Raji (cell line): ENCODE measurements around the gene EVI2A.
A peak's percentile ranks its signal among the peaks of the same experiment; 100 is the strongest.

Source experiments
- POLR2A ChIP-seq: IDR thresholded peaks from 2 replicates; pipeline ENCODE4 v1.6.1; 2011; ENCODE audit warnings: low read depth, low read length, control low read depth; ENCODE audit not compliant: insufficient read depth

Gene EVI2A

GRCh38 chr17:31318851-31319661 is 2.4 kb downstream of the EVI2A start:
- peak; percentile 43; the same call in 1 of the 2 replicates for TF ChIP-seq POLR2A

GRCh38 chr17:31318298-31318801 is 3.1 kb downstream of the EVI2A start:
- TF ChIP-seq POLR2A, result peak; percentile 74

GRCh38 chr17:31314782-31315100 is 6.7 kb downstream of the EVI2A start:
- TF ChIP-seq POLR2A, result no peak

GRCh38 chr17:31313982-31314781 is 7.2 kb downstream of the EVI2A start, which contains the start of gene EVI2B:
Gene EVI2B, minus strand, starts transcription at chr17:31314054. Its CDS starts 8,445 bp downstream, at chr17:31305609.
- peak; percentile 33; the same call in 1 of the 2 replicates for TF ChIP-seq POLR2A

- TF ChIP-seq POLR2A, result no peak
Measured at GRCh38 chr17:31311526-31311925, 9.9 kb downstream of the EVI2A start.

GRCh38 chr17:31310886-31311285 is 10.5 kb downstream of the EVI2A start:
- no peak for TF ChIP-seq POLR2A

GRCh38 chr17:31310260-31310659 is 11.2 kb downstream of the EVI2A start:
- TF ChIP-seq POLR2A, result peak; percentile 58

GRCh38 chr17:31309556-31309955 is 11.9 kb downstream of the EVI2A start:
- TF ChIP-seq POLR2A, result no peak

GRCh38 chr17:31308372-31309334 is 12.8 kb downstream of the EVI2A start:
- TF ChIP-seq POLR2A, result no peak

- TF ChIP-seq POLR2A, result no peak
Measured at GRCh38 chr17:31307640-31308039, 13.8 kb downstream of the EVI2A start.

GRCh38 chr17:31299624-31300023 is 21.8 kb downstream of the EVI2A start:
- TF ChIP-seq POLR2A, result no peak

- no peak for TF ChIP-seq POLR2A
Measured at GRCh38 chr17:31297090-31297489, 24.3 kb downstream of the EVI2A start, which contains the start of gene OMG. Gene OMG, minus strand, starts transcription at chr17:31297239. Its CDS starts 908 bp downstream, at chr17:31296331.

GRCh38 chr17:31296142-31296541 is 25.3 kb downstream of the EVI2A start:
- TF ChIP-seq POLR2A, result no peak

GRCh38 chr17:31295489-31295871 is 25.9 kb downstream of the EVI2A start:
- TF ChIP-seq POLR2A, result no peak
